Mammary epithelial cell (primary cell): ENCODE data around the gene PTGDS.

ENCODE experiments used
- EZH2 ChIP-seq: IDR thresholded peaks from 2 replicates; pipeline ENCODE4 v1.6.1; 2012; ENCODE audit warnings: low read length, inconsistent platforms, borderline replicate concordance
- TF ChIP-seq, protein P1 (sequence below), 2 donors: IDR thresholded peaks in 1 of 2; conservative IDR thresholded peaks in 1 of 2; 2 replicates each; pipeline ENCODE4 v1.5.1; 2011 to 2012; ENCODE audit warnings: inconsistent platforms in 2 of 2, low read length in 2 of 2, mild to moderate bottlenecking in 2 of 2, control low read depth in 1 of 2, low read depth in 1 of 2; ENCODE audit not compliant: insufficient read depth in 1 of 2; ENCODE audit errors: extremely low read depth in 1 of 2

DNA sequence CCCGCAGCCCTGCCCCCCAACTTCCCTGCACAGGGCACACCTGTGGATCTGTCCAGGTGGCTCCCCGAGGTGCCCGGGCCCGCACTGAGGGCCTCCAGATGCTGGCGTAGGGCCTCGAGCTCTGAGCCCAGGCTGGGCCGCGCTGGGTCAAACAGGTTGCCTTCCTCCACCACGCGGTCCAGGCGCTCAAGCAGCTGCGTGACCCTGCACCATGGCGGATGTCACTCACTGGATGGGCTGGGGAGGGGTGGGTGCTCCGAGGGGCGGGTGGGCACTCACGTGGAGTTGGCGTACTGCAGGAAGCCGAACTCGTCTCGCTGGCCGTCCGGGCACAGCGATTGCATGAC is 45.3 kb downstream of the PTGDS start:
- TF ChIP-seq, protein P1, sequence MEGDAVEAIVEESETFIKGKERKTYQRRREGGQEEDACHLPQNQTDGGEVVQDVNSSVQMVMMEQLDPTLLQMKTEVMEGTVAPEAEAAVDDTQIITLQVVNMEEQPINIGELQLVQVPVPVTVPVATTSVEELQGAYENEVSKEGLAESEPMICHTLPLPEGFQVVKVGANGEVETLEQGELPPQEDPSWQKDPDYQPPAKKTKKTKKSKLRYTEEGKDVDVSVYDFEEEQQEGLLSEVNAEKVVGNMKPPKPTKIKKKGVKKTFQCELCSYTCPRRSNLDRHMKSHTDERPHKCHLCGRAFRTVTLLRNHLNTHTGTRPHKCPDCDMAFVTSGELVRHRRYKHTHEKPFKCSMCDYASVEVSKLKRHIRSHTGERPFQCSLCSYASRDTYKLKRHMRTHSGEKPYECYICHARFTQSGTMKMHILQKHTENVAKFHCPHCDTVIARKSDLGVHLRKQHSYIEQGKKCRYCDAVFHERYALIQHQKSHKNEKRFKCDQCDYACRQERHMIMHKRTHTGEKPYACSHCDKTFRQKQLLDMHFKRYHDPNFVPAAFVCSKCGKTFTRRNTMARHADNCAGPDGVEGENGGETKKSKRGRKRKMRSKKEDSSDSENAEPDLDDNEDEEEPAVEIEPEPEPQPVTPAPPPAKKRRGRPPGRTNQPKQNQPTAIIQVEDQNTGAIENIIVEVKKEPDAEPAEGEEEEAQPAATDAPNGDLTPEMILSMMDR (conservative IDR thresholded peaks at IDR 0.05 in 1 of 2, IDR thresholded peaks at IDR 0.05 in 1 of 2; ENCODE audit: extremely low read depth in 1 of 2, insufficient read depth in 1 of 2, low read depth in 1 of 2, low read length in 2 of 2) = no peak
- no peak for TF ChIP-seq EZH2
